NOMO-1 treated with dmso at 0.1 percent for 144 hours (cell line): ENCODE data around the gene PCDHGA6.

ENCODE experiments used
- DNase-seq: peaks from one replicate; lab custom pipeline; 2025; ENCODE audit not compliant: unreplicated experiment; lab: John Stamatoyannopoulos, UW

Gene PCDHGA6

GRCh38 chr5:141419074-141419880 lies 45.6 kb downstream of the PCDHGA6 start:
- no peak for DNase-seq

DNA sequence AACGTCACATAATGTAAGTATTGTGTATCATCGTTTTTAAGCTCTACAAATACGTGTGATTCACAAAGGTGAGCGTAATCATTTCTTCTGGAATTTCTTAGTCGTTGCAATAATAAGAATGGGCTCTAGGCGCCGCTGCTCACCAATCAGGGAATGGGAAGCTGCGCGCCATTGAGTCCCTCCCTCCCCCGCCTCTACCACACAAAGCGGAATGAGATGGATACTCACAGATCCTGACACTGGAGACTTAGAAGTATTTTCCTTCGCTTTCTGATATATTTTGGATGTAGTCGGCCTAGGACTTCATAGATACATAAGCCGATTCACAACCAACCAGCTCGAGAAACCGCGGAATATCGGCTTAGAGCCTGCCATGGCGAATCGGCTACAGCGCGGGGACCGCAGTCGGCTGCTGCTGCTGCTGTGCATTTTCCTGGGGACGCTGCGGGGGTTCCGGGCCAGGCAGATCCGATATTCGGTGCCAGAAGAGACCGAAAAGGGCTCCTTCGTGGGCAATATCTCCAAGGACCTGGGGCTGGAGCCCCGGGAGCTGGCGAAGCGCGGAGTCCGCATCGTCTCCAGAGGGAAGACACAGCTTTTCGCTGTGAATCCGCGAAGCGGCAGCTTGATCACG lies 47.3 kb downstream of the PCDHGA6 start, which contains the start of gene PCDHGA11:
Gene PCDHGA11, plus strand, starts transcription at position 197 of the 634 bp plus-strand sequence. Its CDS starts 177 bp downstream, at position 374.
- DNase-seq: peak; percentile 20

DNA sequence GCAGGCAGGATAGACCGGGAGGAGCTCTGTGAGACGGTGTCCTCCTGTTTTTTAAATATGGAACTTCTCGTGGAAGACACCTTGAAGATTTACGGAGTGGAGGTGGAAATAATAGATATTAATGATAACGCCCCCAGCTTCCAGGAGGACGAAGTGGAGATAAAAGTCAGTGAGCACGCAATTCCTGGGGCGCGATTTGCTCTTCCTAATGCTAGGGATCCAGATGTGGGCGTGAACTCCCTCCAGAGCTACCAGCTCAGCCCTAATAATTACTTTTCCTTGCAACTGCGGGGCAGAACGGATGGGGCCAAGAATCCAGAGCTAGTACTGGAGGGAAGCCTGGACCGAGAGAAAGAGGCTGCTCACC lies 47.8 kb downstream of the PCDHGA6 start:
- no peak for DNase-seq

DNA sequence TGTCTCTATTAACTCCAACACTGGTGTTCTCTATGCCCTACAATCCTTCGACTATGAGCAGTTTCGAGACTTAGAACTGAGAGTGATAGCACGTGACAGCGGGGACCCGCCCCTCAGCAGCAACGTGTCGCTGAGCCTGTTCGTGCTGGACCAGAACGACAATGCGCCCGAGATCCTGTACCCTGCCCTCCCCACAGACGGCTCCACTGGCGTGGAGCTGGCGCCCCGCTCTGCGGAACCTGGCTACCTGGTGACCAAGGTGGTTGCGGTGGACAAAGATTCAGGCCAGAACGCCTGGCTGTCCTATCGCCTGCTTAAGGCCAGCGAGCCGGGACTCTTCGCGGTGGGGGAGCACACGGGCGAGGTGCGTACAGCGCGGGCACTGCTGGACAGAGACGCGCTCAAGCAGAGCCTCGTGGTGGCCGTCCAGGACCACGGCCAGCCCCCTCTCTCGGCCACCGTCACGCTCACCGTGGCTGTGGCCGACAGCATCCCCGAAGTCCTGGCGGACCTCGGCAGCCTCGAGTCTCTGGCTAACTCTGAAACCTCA lies 49.1 kb downstream of the PCDHGA6 start:
- DNase-seq: no peak

GRCh38 chr5:141427783-141428426 lies 54.2 kb downstream of the PCDHGA6 start:
- no peak for DNase-seq
